ENCODE results near the gene DMXL1. TPM values are rescaled to one million over a fixed set of nuclear protein-coding genes. Genes with fewer than 3 reads are reported as not detected.

Gene DMXL1
- polyA plus RNA-seq, 3 donors: 8.2 to 10.7 (median 8.9) TPM

GRCh38 chr5:119274767-119275130 is 203.9 kb downstream of the DMXL1 start:
- no peak overlapping the region for H3K27ac ChIP-seq (ENCODE audit: low read depth, low read length)

- WGBS, 3 donors: 58 to 91% (median 71%) methylated on average over 6 of the region's 6 CpGs
These were observed 204.3 kb downstream of the DMXL1 start for GRCh38 chr5:119275146-119275545.

GRCh38 chr5:119275601-119276173 is 204.8 kb downstream of the DMXL1 start:
- 64 to 87% (median 79%) methylated on average over 3 of the region's 3 CpGs for WGBS, 3 donors
- H3K27ac ChIP-seq (ENCODE audit: low read depth, low read length): no peak overlapping the region

More at GRCh38 chr5:119275146-119275545, 204.3 kb downstream of the DMXL1 start:
- no peak overlapping the region for H3K27ac ChIP-seq (ENCODE audit: low read depth, low read length)

- WGBS, 3 donors: 92 to 95% (median 93%) methylated on average over 5 of the region's 5 CpGs
- H3K27ac ChIP-seq (ENCODE audit: low read depth, low read length): no peak overlapping the region
These were observed 206.1 kb downstream of the DMXL1 start for GRCh38 chr5:119276978-119277377.

- WGBS, 3 donors: 79 to 91% (median 85%) methylated on average over 1 of the region's 1 CpG
- no peak overlapping the region for H3K27ac ChIP-seq (ENCODE audit: low read depth, low read length)
These were observed 208.2 kb downstream of the DMXL1 start for GRCh38 chr5:119279093-119279492.

GRCh38 chr5:119280380-119280779 is 209.5 kb downstream of the DMXL1 start:
- 44 to 69% (median 67%) methylated on average over 3 of the region's 3 CpGs for WGBS, 3 donors
- no peak overlapping the region for H3K27ac ChIP-seq (ENCODE audit: low read depth, low read length)

- 80 to 99% (median 91%) methylated on average over 2 of the region's 2 CpGs for WGBS, 3 donors
- no peak overlapping the region for H3K27ac ChIP-seq (ENCODE audit: low read depth, low read length)
These were observed 211.7 kb downstream of the DMXL1 start for GRCh38 chr5:119282628-119283027.

- no peak overlapping the region for H3K27ac ChIP-seq (ENCODE audit: low read depth, low read length)
- WGBS, 3 donors: 34 to 53% (median 45%) methylated on average over 1 of the region's 1 CpG
These were observed 213.1 kb downstream of the DMXL1 start for GRCh38 chr5:119284031-119284430.

GRCh38 chr5:119285070-119285916 is 214.4 kb downstream of the DMXL1 start:
- 74 to 85% (median 82%) methylated on average over 5 of the region's 5 CpGs for WGBS, 3 donors
- H3K27ac ChIP-seq (ENCODE audit: low read depth, low read length): no peak overlapping the region

- no peak overlapping the region for H3K27ac ChIP-seq (ENCODE audit: low read depth, low read length)
- 81 to 92% (median 91%) methylated on average over 8 of the region's 8 CpGs for WGBS, 3 donors
These were observed 215.9 kb downstream of the DMXL1 start for GRCh38 chr5:119286511-119287488.

- 20 to 34% (median 30%) methylated on average over 3 of the region's 3 CpGs for WGBS, 3 donors
- no peak overlapping the region for H3K27ac ChIP-seq (ENCODE audit: low read depth, low read length)
These were observed 216.7 kb downstream of the DMXL1 start for GRCh38 chr5:119287547-119288111.

- no peak overlapping the region for H3K27ac ChIP-seq (ENCODE audit: low read depth, low read length)
- 37 to 48% (median 46%) methylated on average over 2 of the region's 2 CpGs for whole genome bisulfite sequencing, 3 donors
These were observed 217.6 kb downstream of the DMXL1 start for GRCh38 chr5:119288379-119289033.

- WGBS, 3 donors: 17 to 58% (median 49%) methylated on average over 3 of the region's 3 CpGs
- no peak overlapping the region for H3K27ac ChIP-seq (ENCODE audit: low read depth, low read length)
These were observed 218.7 kb downstream of the DMXL1 start for GRCh38 chr5:119289438-119290044.

GRCh38 chr5:119290161-119290569 is 219.3 kb downstream of the DMXL1 start:
- no peak overlapping the region for H3K27ac ChIP-seq (ENCODE audit: low read depth, low read length)
- WGBS, 3 donors: 38 to 53% (median 41%) methylated on average over 3 of the region's 3 CpGs

GRCh38 chr5:119290607-119291006 is 219.7 kb downstream of the DMXL1 start:
- WGBS, 3 donors: 98 to 99% (median 98%) methylated on average over 2 of the region's 2 CpGs
- H3K27ac ChIP-seq (ENCODE audit: low read depth, low read length): no peak overlapping the region

GRCh38 chr5:119291056-119291455 is 220.2 kb downstream of the DMXL1 start:
- 45 to 87% (median 85%) methylated on average over 5 of the region's 5 CpGs for WGBS, 3 donors

GRCh38 chr5:119291877-119292276 is 221.0 kb downstream of the DMXL1 start:
- no peak overlapping the region for H3K27ac ChIP-seq (ENCODE audit: low read depth, low read length)
- WGBS, 3 donors: 46 to 57% (median 55%) methylated on average over 3 of the region's 3 CpGs

More at GRCh38 chr5:119291056-119291455, 220.2 kb downstream of the DMXL1 start:
- no peak overlapping the region for H3K27ac ChIP-seq (ENCODE audit: low read depth, low read length)

All from adipose tissue (tissue), 3 donors.